GM18505 (cell line): ENCODE results near the gene DUSP2.

ENCODE experiments used
- ATAC-seq: cut with Tn5 transposase; IDR thresholded peaks from one replicate; pipeline ENCODE4 v1.9.1; 2021; ENCODE audit not compliant: unreplicated experiment
- POLR2A ChIP-seq: IDR thresholded peaks from 4 replicates; pipeline ENCODE4 v1.6.1; 2011; ENCODE audit warnings: borderline replicate concordance; ENCODE audit not compliant: insufficient read depth, insufficient read length; ENCODE audit errors: extremely low read depth

DUSP2 gene

DNA sequence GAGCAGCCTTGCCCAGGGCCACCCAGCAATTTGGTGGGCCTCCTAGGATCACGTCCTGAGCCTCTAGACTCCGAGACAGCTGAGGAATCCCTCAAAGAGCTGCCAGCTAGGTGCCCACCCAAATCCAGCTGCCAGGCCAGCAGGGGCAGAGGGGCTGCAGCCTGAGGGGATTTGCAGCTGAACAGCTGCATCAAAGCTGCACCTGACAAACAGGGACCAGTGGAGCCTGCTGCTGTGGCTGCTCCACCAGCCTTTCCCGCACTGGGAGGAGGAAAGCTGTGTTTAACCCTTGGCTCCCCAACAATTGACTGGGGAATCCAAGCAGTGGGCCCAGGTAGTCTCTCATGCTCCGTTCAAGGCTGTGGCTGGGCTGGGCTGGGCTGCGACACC is 37.1 kb downstream of the DUSP2 start:
- no peak for ATAC-seq

DNA sequence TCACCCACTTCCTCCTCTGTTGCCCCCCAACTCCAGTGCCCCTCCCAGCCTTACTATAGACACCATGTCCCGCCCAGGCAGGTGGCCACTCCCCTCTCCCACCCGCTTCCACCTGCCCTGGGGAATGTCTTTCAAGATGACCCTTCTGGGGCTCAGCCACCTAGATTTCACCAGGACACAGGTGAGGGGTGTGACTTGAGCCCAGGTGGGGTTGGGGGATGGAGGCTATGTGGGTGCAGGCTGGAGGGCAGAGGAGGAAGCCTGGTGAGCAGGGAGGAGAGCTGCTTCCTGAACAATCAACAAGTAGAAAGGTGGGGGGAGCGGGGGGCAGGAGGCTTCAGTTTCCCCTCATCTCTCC is 37.6 kb downstream of the DUSP2 start:
- ATAC-seq = no peak

More for the DNA sequence above, 37.1 kb downstream of the DUSP2 start:
- no peak for TF ChIP-seq POLR2A

DNA sequence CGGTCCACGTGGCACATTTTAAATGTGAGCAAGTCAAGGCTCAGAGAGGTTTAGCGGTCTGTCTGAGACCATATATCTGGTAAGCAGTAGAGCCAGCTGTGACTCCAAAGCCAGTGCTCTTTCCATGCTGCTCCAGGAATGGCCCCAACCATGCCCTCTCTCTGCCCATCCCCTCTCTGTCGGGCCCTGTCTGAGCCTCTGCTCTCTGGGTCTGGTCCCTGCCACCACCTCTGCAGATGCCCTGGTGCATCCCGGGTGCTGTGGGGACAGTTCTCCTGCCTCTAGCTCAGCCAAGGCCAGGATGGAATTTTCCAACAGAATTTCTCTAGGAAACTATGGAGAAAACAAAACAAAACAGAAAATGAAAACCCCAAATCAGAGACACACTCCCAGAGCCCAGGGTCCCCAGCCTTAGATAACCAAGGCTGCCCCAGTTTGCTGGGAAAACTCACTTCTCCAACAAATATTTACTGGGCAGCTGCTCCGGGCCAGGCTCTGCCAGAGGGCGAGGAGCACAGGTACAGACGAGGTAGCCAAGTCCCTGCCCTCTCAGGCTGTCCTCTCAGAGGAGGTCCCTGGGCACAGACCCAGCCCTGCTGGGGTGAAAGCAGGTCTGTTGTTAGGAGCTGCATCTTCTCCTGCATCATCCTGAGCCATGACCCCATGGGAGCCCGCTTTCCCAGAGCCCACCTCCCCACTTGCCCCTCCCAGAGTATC is 38.1 kb downstream of the DUSP2 start:
- no peak for ATAC-seq
- TF ChIP-seq POLR2A = no peak

More for the DNA sequence above, 37.6 kb downstream of the DUSP2 start:
- TF ChIP-seq POLR2A = no peak

DNA sequence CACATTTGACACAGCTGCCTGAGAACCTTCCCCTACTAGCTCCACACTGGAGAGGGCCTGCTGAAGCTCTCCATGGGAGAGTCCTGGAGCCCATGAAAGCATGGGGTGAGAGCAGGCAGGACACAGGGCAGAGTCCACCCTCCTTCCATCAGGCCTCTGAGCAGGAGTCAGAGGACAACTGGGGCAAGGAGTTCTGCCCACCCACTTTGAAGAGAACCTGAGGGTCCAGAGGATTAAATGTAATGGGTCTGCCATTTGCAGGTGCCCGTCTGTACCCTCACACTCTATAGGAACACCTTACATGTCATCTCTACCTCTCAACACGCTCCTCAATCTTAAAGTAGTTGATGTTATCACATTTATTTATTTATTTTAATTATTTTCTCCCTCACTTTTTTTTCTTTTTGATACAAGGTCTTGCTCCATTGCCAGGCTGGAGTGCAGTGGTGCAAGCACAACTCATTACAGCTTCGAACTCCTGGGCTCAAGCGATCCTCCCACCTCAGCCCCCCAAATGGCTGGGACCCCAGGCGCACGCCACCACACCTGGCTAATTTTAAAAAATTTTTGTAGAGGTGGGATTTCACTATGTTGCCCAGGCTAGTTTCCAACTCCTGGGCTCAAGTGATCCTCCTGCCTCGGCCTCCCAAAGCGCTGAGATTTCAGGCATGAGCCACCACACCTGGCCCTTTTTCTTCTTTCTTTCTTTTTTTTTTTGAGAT is 39.1 kb downstream of the DUSP2 start:
- no peak for TF ChIP-seq POLR2A
- ATAC-seq = no peak

DNA sequence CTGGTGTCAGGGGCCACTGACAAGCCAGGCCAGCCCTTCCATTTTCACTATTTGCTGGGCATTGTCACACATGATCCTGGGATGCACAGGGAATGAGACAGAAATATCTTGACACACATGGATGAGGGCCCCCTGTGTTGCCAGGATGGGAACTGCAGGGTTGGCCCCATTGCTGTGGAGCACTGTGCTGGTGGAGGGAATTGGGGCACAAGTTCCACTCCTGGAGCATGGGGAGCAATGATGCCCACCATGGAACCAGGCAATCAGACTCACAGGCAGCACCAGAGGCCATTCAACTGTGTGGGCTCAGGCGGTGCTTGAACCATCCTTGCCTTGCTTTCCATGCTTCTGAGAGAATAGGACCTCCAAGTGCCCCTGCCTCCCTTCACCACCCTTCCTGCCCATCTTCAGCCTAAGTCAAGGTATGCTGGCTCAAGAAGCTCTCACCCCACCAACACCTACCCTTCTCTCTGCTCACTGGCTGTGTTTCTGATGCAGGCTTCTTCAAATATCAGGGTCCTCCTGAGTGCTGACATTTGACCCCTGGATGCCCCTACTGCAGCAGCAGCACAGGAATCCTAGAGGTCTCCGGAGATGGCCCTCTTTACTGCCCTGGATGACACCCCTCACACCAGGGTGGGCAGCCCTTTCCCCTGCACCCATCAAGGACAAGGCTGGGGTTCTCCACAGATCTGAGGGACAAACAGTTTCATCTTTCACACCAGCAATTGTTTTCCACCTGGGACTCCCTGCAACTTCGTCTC is 39.9 kb downstream of the DUSP2 start:
- no peak for TF ChIP-seq POLR2A
- ATAC-seq = no peak

DNA sequence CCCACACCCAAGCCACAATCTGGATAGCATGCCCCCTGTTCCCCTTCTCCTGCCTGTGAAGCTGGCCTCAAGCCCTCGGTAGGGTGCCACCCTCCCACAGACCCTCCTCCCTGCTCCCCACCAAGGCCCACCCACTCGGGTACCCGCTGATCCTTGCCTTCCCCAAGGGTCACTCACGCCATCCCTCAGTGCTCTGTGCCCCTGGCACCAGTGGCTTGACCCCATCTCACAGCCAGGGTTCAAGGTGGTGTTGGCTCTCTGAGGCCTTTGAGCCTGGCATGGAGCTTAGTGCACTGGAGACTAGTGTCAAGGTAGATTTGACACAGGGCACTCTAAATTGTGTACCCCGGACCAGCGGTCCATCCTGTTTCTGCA is 40.8 kb downstream of the DUSP2 start:
- no peak for TF ChIP-seq POLR2A
- ATAC-seq = no peak

DNA sequence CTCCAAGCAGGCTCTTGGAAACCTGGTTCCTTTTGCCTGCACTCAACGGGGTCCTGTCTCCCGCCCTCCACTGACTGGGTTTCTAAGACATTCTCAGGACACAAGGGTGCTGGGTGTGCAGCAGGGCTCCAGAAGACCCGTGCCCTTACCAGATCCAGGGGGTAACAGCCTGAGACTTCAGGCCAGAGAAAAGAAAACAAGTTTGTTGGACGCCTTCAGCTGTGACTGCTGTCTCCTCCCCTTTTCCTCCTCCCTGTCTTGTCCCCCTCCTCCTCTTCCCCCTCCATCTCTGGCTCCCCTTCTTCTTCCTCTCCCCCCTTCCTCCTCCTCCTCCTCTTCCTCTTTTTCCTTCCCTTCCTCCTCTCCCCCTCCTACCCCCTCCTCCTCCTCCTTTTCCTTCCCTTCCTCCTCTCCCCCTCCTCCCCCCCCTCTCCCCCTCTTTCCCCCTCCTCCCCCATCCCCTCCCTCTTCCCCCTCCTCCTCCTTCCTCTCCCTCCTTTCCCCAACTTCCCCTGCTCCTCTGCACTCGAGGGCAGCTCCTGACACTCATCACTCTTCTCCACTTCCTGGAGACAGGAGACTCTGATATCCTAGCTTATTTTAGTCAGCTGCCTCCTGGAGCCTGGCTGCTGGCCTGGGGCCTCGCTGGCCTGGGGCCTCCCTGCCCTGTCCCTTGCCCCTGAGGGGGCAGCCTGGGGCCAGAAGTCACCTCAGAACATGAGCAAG is 41.3 kb downstream of the DUSP2 start:
- TF ChIP-seq POLR2A = no peak
- no peak for ATAC-seq

DNA sequence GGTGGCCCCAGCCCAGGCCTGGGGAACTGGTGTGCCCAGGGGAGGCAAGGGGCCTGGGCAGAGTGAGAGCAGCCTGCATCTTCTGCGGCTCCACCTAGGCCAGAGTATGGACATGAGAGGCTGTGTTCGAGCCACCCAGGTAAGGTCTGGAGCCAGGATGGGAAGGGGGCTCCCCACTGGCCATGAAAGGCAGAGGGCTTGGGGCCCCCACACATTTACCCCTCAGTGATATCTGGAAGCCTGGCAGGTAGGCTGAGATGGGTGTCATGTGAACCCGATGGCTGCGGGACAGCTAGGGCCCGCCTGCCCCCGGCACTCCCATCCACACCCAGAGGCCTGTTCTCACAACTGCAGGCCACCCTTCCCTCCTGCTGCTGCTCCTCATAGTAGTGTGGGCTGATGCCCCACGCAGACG is 42.0 kb downstream of the DUSP2 start:
- no peak for ATAC-seq
- TF ChIP-seq POLR2A = no peak

DNA sequence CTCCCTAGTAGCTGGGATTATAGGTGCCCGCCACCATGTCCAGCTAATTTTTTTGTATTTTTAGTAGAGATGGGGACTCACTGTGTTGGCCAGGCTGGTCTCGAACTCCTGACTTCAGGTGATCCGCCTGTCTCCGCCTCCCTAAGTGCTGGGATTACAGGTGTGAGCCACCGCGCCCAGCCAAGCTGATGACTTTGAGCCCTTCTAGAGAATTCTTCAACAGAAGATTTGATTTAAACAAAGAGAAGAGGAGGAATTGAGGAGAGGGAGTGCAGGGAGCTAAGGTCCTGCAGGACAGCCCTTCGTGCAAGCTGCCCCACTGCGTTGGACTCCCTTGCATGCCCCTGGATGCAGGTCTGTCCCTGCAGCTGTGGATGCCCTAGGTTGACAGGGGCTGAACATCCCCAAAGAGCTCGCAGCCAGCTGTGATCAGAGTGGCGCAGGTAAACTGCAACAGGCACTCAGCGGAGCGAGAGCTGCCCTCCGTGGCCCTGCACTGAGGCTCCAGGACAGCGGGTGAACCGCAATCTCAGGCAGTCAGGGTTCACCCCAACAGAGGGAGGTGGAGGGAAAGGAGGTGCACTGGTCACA is 42.5 kb downstream of the DUSP2 start:
- ATAC-seq = no peak

DNA sequence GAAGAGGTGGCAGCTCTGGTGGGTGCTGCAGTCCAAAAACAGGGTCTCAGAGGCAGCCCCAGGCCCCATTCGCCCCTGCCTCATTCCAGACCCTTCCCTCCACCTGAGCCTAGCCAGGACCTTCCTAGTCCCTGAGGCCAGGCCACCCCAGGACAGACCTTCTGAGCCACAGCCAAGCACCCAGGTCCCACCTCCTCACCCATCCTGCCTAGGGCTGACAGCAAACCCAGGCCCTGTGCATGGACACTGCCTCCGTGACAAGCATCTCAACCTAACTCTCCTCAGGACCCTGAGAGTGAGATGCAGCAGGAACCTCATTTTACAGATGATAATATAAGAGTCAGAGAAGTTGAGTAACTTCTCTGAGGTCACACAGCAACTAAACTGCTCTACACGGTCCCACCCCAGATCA is 44.3 kb downstream of the DUSP2 start:
- ATAC-seq = no peak
- no peak for TF ChIP-seq POLR2A

More for the DNA sequence above, 42.5 kb downstream of the DUSP2 start:
- no peak for TF ChIP-seq POLR2A

DNA sequence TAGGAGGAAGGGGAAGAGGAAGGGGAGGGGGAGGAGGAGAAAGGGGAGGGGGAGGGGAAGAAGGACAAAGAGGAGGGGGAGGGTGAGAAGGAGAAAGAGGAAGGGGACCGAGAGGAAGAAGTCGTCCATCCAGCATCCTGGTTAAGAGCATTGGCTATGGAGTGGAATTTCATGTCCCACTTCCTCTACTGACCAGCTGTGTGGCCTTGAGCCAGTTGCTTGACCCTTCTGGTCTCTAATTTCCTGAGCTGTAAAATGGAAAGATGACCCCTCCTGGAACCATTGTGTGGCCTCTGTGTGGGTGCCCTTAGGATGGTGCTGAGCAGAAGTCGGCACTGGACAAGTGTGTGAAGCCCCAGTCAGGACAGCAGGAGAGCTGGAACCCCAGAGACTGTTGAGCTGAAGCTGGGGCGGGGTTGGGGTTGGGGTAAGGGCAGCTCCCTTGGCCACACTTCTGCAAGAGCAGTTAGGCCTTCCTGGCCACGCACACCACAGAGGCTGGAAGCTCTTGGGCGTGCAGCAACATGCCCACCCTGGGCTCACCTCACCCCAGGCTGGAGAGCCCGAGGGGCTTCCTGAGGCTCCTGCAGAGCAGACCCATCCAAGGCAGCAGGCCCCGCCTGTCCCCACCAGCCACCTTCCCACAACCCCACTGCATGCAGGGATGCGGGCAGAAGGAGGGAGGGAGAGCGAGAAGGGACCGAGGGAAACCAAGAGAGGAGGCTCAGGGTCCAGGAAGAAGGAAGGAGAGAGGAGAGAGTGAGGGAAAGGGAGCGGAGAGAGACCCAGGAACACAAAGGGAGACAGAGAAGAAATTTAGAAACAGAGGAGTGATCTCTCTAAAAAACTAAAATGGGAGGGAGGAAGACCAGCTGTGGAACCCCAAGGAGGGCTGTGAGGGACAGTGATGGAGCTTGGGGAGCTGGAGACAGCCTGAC is 45.1 kb downstream of the DUSP2 start:
- no peak for ATAC-seq
- TF ChIP-seq POLR2A = no peak
